GM12875 (cell line): ENCODE data around the gene ZMYM2.
"Not testable (repeated sequence)": the region's sequence is repeated elsewhere in the genome, so short reads cannot be mapped to it uniquely, and the experiment has no call there.

Experiments
- H3K4me3 ChIP-seq: one replicate; pipeline ENCODE4 v1.5.1; 2011; ENCODE audit warnings: low read depth, low read length, control low read depth
- TF ChIP-seq, protein P1 (sequence below): IDR thresholded peaks from 2 replicates; pipeline ENCODE4 v1.5.1; 2011; ENCODE audit warnings: low read depth, mild to moderate bottlenecking, control low read depth, inconsistent platforms, low read length, moderate library complexity, borderline replicate concordance; ENCODE audit not compliant: insufficient read depth

ZMYM2 gene

DNA sequence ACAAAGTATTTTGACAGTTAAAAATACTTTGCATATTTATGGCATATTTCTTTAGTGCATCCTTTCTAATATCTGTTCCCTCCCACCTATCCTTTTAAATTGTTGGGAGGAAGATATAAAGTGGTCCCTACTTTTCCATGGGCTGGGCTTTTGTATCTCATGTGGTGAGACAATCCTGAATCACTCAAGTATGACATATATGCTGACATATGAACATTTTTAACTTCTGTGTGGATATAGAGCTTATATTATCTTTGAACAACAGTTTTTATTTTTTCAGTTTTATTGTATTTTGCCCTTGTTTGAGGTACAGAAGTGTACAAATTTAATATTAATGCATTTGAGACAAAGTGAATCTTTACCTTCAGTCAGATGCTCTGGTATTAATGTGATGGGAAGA, 3.4 kb downstream of the ZMYM2 start:
- TF ChIP-seq, protein P1, sequence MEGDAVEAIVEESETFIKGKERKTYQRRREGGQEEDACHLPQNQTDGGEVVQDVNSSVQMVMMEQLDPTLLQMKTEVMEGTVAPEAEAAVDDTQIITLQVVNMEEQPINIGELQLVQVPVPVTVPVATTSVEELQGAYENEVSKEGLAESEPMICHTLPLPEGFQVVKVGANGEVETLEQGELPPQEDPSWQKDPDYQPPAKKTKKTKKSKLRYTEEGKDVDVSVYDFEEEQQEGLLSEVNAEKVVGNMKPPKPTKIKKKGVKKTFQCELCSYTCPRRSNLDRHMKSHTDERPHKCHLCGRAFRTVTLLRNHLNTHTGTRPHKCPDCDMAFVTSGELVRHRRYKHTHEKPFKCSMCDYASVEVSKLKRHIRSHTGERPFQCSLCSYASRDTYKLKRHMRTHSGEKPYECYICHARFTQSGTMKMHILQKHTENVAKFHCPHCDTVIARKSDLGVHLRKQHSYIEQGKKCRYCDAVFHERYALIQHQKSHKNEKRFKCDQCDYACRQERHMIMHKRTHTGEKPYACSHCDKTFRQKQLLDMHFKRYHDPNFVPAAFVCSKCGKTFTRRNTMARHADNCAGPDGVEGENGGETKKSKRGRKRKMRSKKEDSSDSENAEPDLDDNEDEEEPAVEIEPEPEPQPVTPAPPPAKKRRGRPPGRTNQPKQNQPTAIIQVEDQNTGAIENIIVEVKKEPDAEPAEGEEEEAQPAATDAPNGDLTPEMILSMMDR = no peak

DNA sequence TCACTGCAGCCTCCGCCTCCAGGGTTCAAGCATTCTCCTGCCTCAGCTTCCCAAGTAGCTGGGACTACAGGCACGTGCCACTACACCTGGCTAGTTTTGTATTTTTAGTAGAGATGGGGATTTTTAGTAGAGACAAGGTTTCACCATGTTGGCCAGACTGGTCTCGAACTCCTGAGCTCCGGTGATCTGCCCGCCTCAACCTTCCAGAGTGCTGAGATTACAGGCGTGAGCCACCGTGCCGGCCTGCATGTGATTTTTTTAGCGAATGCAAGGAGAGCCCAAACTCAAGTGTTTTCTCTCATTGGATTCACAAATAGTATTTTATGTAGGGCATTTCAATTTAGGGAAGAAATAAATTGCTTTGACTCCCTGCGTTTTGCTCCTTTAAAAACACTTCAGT, 4.4 kb downstream of the ZMYM2 start:
- H3K4me3 ChIP-seq = no peak overlapping the region
- TF ChIP-seq, protein P1 = no peak

More for the DNA sequence above, 3.4 kb downstream of the ZMYM2 start:
- no peak overlapping the region for H3K4me3 ChIP-seq

DNA sequence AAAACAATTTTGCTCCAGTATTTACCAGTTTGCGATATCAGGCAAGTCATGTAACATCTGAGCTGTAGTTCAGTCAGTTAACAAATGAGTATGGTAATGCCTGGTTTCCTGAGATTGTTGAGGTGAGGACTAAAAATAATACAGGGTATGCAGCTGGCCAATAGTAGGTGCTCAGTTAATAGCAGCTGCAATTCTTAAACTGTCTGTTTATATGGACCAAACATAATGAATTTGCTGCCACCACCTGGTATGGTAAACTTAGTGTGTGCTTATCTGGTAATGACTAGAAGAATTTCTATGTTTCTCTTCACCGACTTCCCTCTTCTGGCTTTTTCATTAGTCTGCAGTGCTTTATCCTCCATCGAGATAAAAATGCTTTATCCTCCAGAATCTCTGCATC, 9.1 kb downstream of the ZMYM2 start:
- H3K4me3 ChIP-seq = no peak overlapping the region
- TF ChIP-seq, protein P1 = no peak

DNA sequence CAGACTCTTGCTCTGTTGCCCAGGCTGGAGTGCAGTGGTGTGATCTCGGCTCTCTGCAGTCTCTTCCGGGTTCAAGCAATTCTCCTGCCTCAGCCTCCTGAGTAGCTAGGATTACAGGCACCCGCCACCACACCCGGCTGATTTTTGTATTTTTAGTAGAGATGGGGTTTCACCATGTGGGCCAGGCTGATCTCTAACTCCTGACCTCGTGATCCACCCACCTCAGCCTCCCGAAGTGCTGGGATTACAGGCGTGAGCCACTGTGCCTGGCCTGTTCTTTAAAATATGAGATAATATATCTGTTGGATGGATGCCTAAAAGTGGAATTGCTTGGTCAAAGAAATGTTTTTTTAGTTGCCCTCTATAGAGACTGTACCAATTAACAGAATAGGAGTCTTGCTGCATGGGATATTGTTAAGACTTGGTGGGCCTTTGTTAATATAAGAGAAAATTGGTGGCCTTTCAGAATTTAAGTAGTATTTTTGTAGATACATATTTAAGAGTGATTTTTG, 16.0 kb downstream of the ZMYM2 start:
- not testable (repeated sequence) for H3K4me3 ChIP-seq

DNA sequence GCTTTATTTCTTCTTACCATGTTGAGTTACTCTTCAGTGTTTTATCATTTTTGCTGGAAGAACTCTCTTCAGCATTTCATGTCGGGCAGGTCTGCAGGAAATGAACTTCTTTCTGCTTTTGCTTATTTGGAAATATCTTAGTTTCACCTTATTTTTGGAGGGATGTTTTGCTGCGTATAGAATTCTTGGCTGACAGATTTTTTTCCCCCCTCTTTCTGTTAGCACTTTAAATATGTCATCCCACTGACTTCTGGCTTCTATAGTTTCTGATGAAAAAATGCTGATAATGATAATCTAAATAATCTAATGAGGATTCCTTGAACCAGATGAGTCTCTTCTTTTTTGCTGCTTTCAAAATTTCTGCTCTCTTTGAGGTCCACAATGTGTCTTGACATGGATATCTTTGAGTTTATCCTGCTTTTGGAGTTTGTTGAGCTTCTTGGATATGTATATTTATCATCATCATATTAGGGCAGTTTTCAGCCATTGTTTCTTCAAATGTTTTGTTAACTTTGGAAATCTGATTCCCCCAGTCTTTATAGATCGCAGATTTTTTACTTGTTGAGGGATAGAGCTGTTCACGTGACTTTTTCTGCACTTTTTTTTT, 20.4 kb downstream of the ZMYM2 start:
- H3K4me3 ChIP-seq = no peak overlapping the region
- TF ChIP-seq, protein P1 = no peak

DNA sequence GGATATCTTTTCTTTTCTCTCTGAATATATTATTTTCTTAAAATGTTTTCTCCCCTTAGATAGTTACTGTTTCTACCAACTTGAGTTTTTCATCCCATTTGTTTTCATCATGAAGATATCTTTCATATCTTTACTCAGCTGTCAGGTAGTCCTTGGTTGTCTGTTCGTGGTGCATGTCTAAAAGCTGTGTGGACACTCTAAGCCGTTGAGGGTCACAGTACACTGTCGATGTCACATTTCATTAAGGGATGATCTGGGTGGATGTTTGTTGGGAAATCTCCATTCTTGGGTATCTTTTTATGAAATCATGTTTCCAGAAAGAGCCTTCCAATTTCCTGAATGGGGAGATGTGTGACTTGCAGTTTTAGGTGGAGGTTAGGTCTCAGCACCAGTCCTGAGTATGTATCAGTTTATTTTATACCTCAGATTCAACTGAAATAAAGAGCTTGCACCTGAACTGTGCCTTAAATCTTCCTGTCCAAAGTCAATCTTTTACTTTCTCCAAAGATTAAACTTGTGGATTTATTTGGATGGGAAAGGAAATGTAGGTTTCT, 23.2 kb downstream of the ZMYM2 start:
- H3K4me3 ChIP-seq = no peak overlapping the region
- TF ChIP-seq, protein P1 = no peak

DNA sequence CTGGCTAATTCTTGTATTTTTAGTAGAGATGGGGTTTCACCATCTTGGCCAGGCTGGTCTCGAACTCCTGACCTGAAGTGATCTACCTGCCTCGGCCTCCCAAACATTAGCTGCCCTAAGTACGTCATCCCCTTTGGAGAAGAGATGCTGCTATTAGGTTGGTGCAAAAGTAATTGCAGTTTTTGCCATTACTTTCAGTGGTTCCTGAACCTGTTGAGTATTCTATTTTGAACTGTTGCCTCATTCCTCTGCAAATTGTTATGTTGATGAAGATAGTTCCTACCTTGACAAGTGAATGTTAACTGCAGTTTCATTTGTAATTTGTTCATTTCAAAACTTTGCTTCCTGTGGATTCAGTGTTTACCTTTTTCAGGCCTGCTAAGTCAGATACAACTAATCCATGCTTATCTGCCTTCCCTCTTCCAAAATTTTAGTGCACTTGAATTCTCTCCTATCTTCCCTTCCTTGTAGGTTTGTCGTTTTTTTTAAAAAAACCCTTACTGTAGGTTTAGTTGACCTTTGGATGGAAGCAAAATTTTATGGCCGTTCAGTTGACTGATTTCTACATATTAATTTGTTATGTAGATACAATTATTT, 24.0 kb downstream of the ZMYM2 start:
- no peak overlapping the region for H3K4me3 ChIP-seq
- TF ChIP-seq, protein P1 = no peak
